ENCODE results near the gene MINDY4.

Gene MINDY4

GRCh38 chr7:30873207-30873606 is 102.0 kb downstream of the MINDY4 start:
- Histone ChIP-seq H3K27me3 (ENCODE audit: insufficient read depth, poor library complexity, severe bottlenecking) (no peaks in the 10 kb centered on the region), H3K27ac (replicated peaks) (no peak overlapping the region), H3K4me3 (replicated peaks; ENCODE audit: insufficient read depth, low read length) (no peak overlapping the region)
- TF ChIP-seq SPI1 (IDR thresholded peaks at IDR 0.05; ENCODE audit: borderline replicate concordance, low read depth) (no peak), POLR2AphosphoS5 (IDR thresholded peaks at IDR 0.05; ENCODE audit: low read depth) (no peak), GABPA (IDR thresholded peaks at IDR 0.05; ENCODE audit: low read depth) (no peak), CTCF (IDR thresholded peaks at IDR 0.05; ENCODE audit: insufficient read depth, low read length) (no peak), REST (IDR thresholded peaks at IDR 0.05; ENCODE audit: insufficient replicate concordance, low read depth) (no peak)
- no peak for DNase-seq (ENCODE audit: low read depth in 1 of 2, low spot score in 1 of 2)

GRCh38 chr7:30873656-30874055 is 102.4 kb downstream of the MINDY4 start:
- no peak for DNase-seq (ENCODE audit: low read depth in 1 of 2, low spot score in 1 of 2)
- Histone ChIP-seq H3K27me3 (ENCODE audit: insufficient read depth, poor library complexity, severe bottlenecking) (no peaks in the 10 kb centered on the region), H3K27ac (replicated peaks) (no peak overlapping the region), H3K4me3 (replicated peaks; ENCODE audit: insufficient read depth, low read length) (no peak overlapping the region)
- TF ChIP-seq GABPA (IDR thresholded peaks at IDR 0.05; ENCODE audit: low read depth): no peak
- TF ChIP-seq POLR2AphosphoS5 (IDR thresholded peaks at IDR 0.05; ENCODE audit: low read depth): no peak
- no peak for TF ChIP-seq SPI1 (IDR thresholded peaks at IDR 0.05; ENCODE audit: borderline replicate concordance, low read depth)
- TF ChIP-seq CTCF (IDR thresholded peaks at IDR 0.05; ENCODE audit: insufficient read depth, low read length): no peak
- TF ChIP-seq REST (IDR thresholded peaks at IDR 0.05; ENCODE audit: insufficient replicate concordance, low read depth): no peak

- no peak overlapping the region for H3K4me3 ChIP-seq (replicated peaks; ENCODE audit: insufficient read depth, low read length)
- H3K27ac ChIP-seq (replicated peaks): no peak overlapping the region
- DNase-seq (ENCODE audit: low read depth in 1 of 2, low spot score in 1 of 2): no peak
- TF ChIP-seq CTCF (IDR thresholded peaks at IDR 0.05; ENCODE audit: insufficient read depth, low read length): no peak
- TF ChIP-seq SPI1 (IDR thresholded peaks at IDR 0.05; ENCODE audit: borderline replicate concordance, low read depth): no peak
- no peak for TF ChIP-seq REST (IDR thresholded peaks at IDR 0.05; ENCODE audit: insufficient replicate concordance, low read depth)
- TF ChIP-seq GABPA (IDR thresholded peaks at IDR 0.05; ENCODE audit: low read depth): no peak
- no peak for TF ChIP-seq POLR2AphosphoS5 (IDR thresholded peaks at IDR 0.05; ENCODE audit: low read depth)
- H3K27me3 ChIP-seq (ENCODE audit: insufficient read depth, poor library complexity, severe bottlenecking): no peaks in the 10 kb centered on the region
Measured at GRCh38 chr7:30874656-30875302, 103.6 kb downstream of the MINDY4 start.

All from HL-60 (cell line).